B cell (primary cell): ENCODE data around the gene SPEF1.

Experiments used
- CTCF ChIP-seq: fragments of 200-600 bp; IDR thresholded peaks from one replicate; pipeline ENCODE4 v1.8.0; 2022; ENCODE audit warnings: antibody characterized with exemption, mild to moderate bottlenecking
- EZH2 ChIP-seq: IDR thresholded peaks from 2 replicates; pipeline ENCODE4 v1.6.1; 2012; ENCODE audit warnings: borderline replicate concordance, low read depth, mild to moderate bottlenecking, moderate library complexity, low read length; ENCODE audit not compliant: insufficient read depth, poor library complexity, severe bottlenecking

- no peak for TF ChIP-seq CTCF
- TF ChIP-seq EZH2, result no peak
Observed at GRCh38 chr20:3730803-3731672, 50.2 kb downstream of the SPEF1 start.
